Stimulated activated CD4-positive, alpha-beta T cell treated with anti-CD3 and anti-CD28 coated beads, Interleukin-15, amount 100 ng/mL, for 24 hours (primary cell): Measurements from ENCODE around the gene PCID2.
"Not testable (repeated sequence)": the region's sequence is repeated elsewhere in the genome, so short reads cannot be mapped to it uniquely, and the experiment has no call there.

Source experiments
- DNase-seq: peaks from one replicate; pipeline ENCODE4 v3.0.0-alpha.2; 2020

PCID2 gene

GRCh38 chr13:113208421-113209335 is at the start of gene PCID2:
Gene PCID2 (minus strand): TSS chr13:113208669. CDS start chr13:113208634, 35 bp downstream.
- peak; percentile 91 for DNase-seq

GRCh38 chr13:113257908-113258307 is 49.4 kb upstream of the PCID2 start:
- DNase-seq: not testable (repeated sequence)

GRCh38 chr13:113252516-113253095 is 44.1 kb upstream of the PCID2 start:
- DNase-seq: no peak

- DNase-seq: no peak
These were observed 37.7 kb upstream of the PCID2 start for GRCh38 chr13:113245849-113246796.

- DNase-seq: no peak
These were observed 35.4 kb upstream of the PCID2 start for GRCh38 chr13:113243847-113244246.

GRCh38 chr13:113241623-113242022 is 33.2 kb upstream of the PCID2 start:
- DNase-seq: not testable (repeated sequence)

DNA sequence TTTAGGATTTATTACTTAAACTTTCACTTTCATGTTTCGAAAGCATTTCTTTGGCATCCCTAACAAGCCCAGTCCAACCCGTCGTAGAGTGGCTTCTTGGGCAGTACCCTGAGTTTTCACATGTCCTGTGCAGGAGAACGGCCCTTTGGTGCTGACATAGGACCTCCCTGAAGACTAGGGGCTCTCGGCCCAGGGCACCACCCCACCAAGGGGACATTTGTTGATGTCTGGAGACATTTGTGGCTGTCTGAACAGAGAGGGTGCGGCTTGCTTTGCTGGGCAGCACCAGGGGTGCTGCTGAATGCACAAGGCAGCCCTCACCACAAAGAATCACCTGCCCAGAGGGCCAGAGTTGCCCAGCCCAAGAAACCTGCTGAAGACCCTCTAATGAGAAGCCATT is 31.5 kb upstream of the PCID2 start:
- DNase-seq: no peak

DNA sequence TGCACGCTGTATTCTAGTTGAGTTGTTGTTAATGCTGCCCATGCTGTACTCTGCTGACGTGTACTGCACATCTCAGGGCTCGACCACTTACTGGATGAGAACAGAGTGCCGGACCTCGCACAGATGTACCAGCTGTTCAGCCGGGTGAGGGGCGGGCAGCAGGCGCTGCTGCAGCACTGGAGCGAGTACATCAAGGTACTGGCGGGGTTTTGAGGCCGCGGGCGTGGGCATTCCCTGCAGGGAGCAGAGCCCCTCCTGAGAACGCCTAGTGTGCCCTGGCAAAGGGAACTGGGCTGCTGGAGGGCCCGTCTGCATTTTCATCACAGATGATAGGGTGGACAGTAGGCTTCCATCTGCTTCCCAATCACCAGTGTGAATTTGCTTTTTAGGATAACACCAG is 30.9 kb upstream of the PCID2 start:
- no peak for DNase-seq

- DNase-seq: no peak
These were observed 30.1 kb upstream of the PCID2 start for GRCh38 chr13:113238536-113238935.

DNA sequence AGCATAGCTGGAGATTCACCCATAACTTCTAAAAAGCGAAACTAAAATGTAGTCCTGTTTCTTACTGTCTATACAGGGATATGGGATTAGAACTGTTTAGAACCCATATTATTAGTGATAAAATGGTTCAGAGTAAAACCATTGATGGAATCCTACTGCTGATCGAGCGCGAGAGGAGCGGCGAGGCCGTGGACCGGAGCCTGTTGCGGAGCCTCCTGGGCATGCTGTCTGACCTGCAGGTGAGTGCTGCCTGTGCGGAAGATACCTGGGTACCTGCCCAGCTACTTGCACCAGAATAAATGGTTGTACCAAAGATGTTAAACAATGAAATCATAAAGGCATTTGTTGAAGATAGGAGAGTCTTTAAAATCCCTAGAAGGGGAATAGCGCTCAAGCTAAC is 24.6 kb upstream of the PCID2 start:
- no peak for DNase-seq

- DNase-seq: no peak
These were observed 23.9 kb upstream of the PCID2 start for GRCh38 chr13:113232208-113233003.

GRCh38 chr13:113231306-113232207 is 23.1 kb upstream of the PCID2 start:
- peak; percentile 17 for DNase-seq

- DNase-seq: no peak
These were observed 21.3 kb upstream of the PCID2 start for GRCh38 chr13:113229791-113230190.

DNA sequence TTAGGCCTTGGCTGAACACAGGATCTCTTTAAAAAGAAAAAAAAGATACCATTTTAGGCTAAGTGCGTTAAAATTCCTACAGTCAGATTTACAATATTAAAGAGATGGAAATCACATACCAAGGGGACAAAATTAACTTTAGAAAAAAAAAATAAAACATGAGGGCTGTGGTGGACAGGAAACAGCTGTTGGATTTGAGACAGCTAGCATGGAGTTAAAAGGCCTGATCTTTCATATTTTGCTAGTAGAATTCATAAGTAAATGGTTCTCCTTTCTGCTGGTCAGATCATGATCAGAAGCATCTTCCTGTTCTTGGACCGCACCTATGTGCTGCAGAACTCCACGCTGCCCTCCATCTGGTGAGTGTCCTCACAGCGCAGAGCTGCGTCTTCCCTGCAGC is 20.7 kb upstream of the PCID2 start:
- DNase-seq: no peak

DNA sequence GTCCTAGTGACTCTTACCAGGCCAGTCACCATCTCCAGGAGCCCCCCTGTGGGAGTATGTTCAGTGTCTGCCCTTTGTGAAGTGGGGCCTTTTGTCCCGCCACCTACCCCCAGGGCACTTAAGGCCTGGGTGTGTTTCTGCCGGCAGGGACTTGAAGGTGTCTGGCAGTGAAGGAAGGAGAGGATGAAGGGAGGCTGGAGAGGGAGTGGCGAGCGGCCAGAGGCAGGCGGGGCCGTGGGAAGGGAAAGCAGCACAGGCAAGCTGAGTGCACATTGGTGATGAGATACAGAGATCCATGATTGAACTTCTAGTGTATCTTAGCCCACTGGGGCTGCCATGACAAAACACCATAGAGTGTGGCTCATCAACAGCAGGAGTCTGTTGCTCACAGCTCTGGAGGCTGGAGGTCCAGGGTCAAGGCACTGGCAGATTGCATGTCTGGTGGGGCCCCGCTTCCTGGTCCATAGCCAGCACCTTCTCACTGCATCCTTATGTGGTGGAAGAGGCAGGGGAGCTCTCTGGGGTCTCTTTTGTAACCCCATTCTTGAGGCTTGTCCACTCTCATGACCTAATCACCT is 18.5 kb upstream of the PCID2 start:
- no peak for DNase-seq

- no peak for DNase-seq
These were observed 17.0 kb upstream of the PCID2 start for GRCh38 chr13:113225515-113225914.

DNA sequence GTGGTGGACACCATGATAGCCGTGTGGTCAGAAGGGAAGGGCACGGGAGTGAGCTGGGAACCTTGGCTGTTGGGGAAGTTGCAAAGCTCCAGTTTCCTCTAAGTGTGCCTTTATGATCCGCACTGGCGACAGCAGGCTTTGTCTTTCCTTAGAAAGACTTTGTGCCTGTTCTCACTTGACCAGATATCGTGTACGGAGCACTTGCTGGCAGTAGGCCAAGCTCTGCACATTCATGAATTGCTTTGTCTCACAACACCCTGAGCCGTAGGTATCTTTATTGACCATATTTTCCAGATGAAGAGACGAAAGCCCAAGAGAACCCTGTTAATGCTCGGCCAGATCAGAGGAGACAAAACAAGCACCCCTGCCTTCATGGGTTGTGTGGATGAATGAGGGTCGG is 16.0 kb upstream of the PCID2 start:
- DNase-seq: no peak

DNA sequence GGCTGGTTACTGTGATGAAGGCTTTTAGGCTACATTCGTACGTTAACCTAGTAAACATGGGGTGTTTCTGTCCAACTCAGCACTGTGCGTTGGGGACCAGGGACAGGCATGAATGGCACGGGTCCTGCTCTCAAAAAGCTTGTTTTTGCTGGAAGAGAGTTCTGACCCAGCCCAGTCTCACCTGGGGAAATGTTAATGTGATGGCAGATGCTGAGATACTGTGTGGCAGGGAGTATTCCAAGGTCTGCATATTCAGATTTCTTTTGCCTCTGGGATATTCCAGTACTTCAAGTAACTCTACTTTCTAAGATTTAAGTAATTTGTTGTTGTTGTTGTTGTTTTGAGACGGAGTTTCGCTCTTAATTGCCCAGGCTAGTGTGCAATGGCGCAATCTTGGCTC is 14.6 kb upstream of the PCID2 start:
- no peak for DNase-seq

DNA sequence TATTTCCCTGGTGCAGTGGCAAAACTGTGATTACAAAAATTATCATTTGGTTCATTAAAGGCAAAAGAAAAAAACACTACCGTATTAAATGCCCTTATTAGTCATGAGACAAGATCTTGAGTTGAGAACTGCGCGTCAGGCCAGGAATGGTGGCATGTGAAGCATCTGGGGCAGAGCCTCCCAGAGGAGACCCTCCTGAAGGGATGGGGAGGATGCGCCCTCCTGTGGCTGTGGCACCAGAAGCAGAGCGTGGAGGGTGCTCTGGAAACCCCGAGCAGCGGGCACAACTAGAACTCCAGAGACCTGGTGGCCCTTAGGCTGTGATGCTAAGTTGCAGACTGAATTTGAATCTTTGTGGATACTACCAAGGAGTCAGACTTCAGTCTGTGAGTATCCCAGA is 12.4 kb upstream of the PCID2 start:
- no peak for DNase-seq

GRCh38 chr13:113220141-113220598 is 11.7 kb upstream of the PCID2 start:
- no peak for DNase-seq
